Subcutaneous adipose tissue (tissue), 4 donors: ENCODE data around the gene ABITRAM. TPM values are rescaled to one million over a fixed set of nuclear protein-coding genes. Genes with fewer than 3 reads are reported as not detected.

Experiments
- CTCF ChIP-seq: fragments of 450-650 bp; IDR thresholded peaks from one replicate; pipeline ENCODE4 v1.5.1; 2016; ENCODE audit warnings: low read depth, mild to moderate bottlenecking, control low read depth, antibody characterized with exemption, moderate library complexity
- total RNA-seq, 4 donors: library from RNA; depleted of rRNA; stranded (reverse); fragments of >200 nt; gene quantifications; one replicate each; pipeline ENCODE4 v1.1.0, GENCODE V29; 2016

Gene ABITRAM
- total RNA-seq, 4 donors from 2014 or later = 6.4 to 13.9 (median 11.1) TPM

GRCh38 chr9:108900176-108900575, 34.0 kb upstream of the ABITRAM start:
- TF ChIP-seq CTCF = no peak

- no peak for TF ChIP-seq CTCF
Observed at GRCh38 chr9:108903420-108904103, 30.6 kb upstream of the ABITRAM start.

- no peak for TF ChIP-seq CTCF
Observed at GRCh38 chr9:108904161-108904560, 30.0 kb upstream of the ABITRAM start.

GRCh38 chr9:108905494-108905893, 28.7 kb upstream of the ABITRAM start:
- no peak for TF ChIP-seq CTCF

- no peak for TF ChIP-seq CTCF
Observed at GRCh38 chr9:108910402-108910801, 23.8 kb upstream of the ABITRAM start.

- TF ChIP-seq CTCF = no peak
Observed at GRCh38 chr9:108910914-108911313, 23.3 kb upstream of the ABITRAM start.

GRCh38 chr9:108911820-108912219, 22.4 kb upstream of the ABITRAM start:
- TF ChIP-seq CTCF = no peak
